BLaER1 (cell line): ENCODE results near the gene CERK.

Experiments
- H3K27ac ChIP-seq: shearing (Covaris generic); formaldehyde crosslinking; 2 replicates; pipeline ENCODE4 v1.8.1; 2022
- H3K27me3 ChIP-seq: shearing (Covaris generic); formaldehyde crosslinking; 2 replicates; pipeline ENCODE4 v1.8.1; 2022
- H3K36me3 ChIP-seq: shearing (Covaris generic); formaldehyde crosslinking; 2 replicates; pipeline ENCODE4 v1.8.1; 2022
- H3K4me1 ChIP-seq: shearing (Covaris generic); formaldehyde crosslinking; 2 replicates; pipeline ENCODE4 v1.8.1; 2022
- H3K4me2 ChIP-seq: shearing (Covaris generic); formaldehyde crosslinking; 2 replicates; pipeline ENCODE4 v1.8.1; 2022
- H3K4me3 ChIP-seq: shearing (Covaris generic); formaldehyde crosslinking; 2 replicates; pipeline ENCODE4 v1.8.1; 2022
- H3K9ac ChIP-seq: shearing (Covaris generic); formaldehyde crosslinking; 2 replicates; pipeline ENCODE4 v1.8.1; 2022
- H3K9me3 ChIP-seq: shearing (Covaris generic); formaldehyde crosslinking; 2 replicates; pipeline ENCODE4 v1.8.1; 2022
- H4K20me1 ChIP-seq: shearing (Covaris generic); formaldehyde crosslinking; 2 replicates; pipeline ENCODE4 v1.8.1; 2022
- Cebpa-rat ChIP-seq: shearing (Covaris generic); IDR thresholded peaks from 2 replicates; pipeline ENCODE4 v1.8.1; 2022

CERK gene

GRCh38 chr22:46655861-46656608 is 82.0 kb downstream of the CERK start:
- peak overlapping the region; percentile 63 for H3K27ac ChIP-seq
- 0 out of 2 replicates have a peak overlapping the region, but pooled peaks have one; percentile 14 for H3K9ac ChIP-seq

GRCh38 chr22:46654927-46655595 is 83.0 kb downstream of the CERK start:
- H3K4me2 ChIP-seq = peak overlapping the region; percentile 78
- H3K36me3 ChIP-seq = peaks cover 34% of the 10 kb centered on the region

More at GRCh38 chr22:46655861-46656608, 82.0 kb downstream of the CERK start:
- Histone ChIP-seq H3K4me2 (peak overlapping the region; percentile 78), H3K9me3 (no peaks in the 10 kb centered on the region), H3K4me1 (peaks cover 92% of the 10 kb centered on the region), H3K36me3 (peaks cover 37% of the 10 kb centered on the region), H3K27me3 (no peaks in the 10 kb centered on the region), H4K20me1 (peaks cover 96% of the 10 kb centered on the region), H3K4me3 (no peak overlapping the region)
- TF ChIP-seq Cebpa-rat = no peak

GRCh38 chr22:46654426-46654825 is 83.6 kb downstream of the CERK start:
- peak overlapping the region; percentile 49 for H3K4me2 ChIP-seq
- H3K9me3 ChIP-seq = no peaks in the 10 kb centered on the region
- H3K27ac ChIP-seq = no peak overlapping the region
- peaks cover 92% of the 10 kb centered on the region for H3K4me1 ChIP-seq
- H3K36me3 ChIP-seq = peaks cover 28% of the 10 kb centered on the region; the same call in 1 of the 2 replicates
- no peak for TF ChIP-seq Cebpa-rat
- no peaks in the 10 kb centered on the region for H3K27me3 ChIP-seq
- H3K9ac ChIP-seq = no peak overlapping the region
- H3K4me3 ChIP-seq = no peak overlapping the region
- peaks cover 96% of the 10 kb centered on the region for H4K20me1 ChIP-seq

More at GRCh38 chr22:46654927-46655595, 83.0 kb downstream of the CERK start:
- H3K4me1 ChIP-seq = peaks cover 92% of the 10 kb centered on the region
- TF ChIP-seq Cebpa-rat = no peak
- no peak overlapping the region for H3K4me3 ChIP-seq
- H3K27me3 ChIP-seq = no peaks in the 10 kb centered on the region
- peak overlapping the region; percentile 35; the same call in 1 of the 2 replicates for H3K27ac ChIP-seq
- H3K9ac ChIP-seq = no peak overlapping the region
- peaks cover 96% of the 10 kb centered on the region for H4K20me1 ChIP-seq
- H3K9me3 ChIP-seq = no peaks in the 10 kb centered on the region

GRCh38 chr22:46653596-46653995 is 84.5 kb downstream of the CERK start:
- Histone ChIP-seq H3K4me1 (peaks cover 93% of the 10 kb centered on the region), H3K9ac (0 out of 2 replicates have a peak overlapping the region, but pooled peaks have one; percentile 8), H3K4me2 (peak overlapping the region; percentile 95), H4K20me1 (peaks cover 96% of the 10 kb centered on the region), H3K27me3 (no peaks in the 10 kb centered on the region), H3K4me3 (0 out of 2 replicates have a peak overlapping the region, but pooled peaks have one; percentile 28), H3K36me3 (peaks cover 21% of the 10 kb centered on the region; the same call in 1 of the 2 replicates), H3K9me3 (no peaks in the 10 kb centered on the region), H3K27ac (peak overlapping the region; percentile 30; the same call in 1 of the 2 replicates)
- TF ChIP-seq Cebpa-rat = no peak

GRCh38 chr22:46652847-46653331 is 85.2 kb downstream of the CERK start:
- peak overlapping the region; percentile 30; the same call in 1 of the 2 replicates for H3K27ac ChIP-seq
- peaks cover 97% of the 10 kb centered on the region for H3K4me1 ChIP-seq
- H3K9ac ChIP-seq = 0 out of 2 replicates have a peak overlapping the region, but pooled peaks have one; percentile 8
- peaks cover 98% of the 10 kb centered on the region for H4K20me1 ChIP-seq
- H3K9me3 ChIP-seq = no peaks in the 10 kb centered on the region
- H3K36me3 ChIP-seq = peaks cover 21% of the 10 kb centered on the region; the same call in 1 of the 2 replicates
- H3K4me3 ChIP-seq = 0 out of 2 replicates have a peak overlapping the region, but pooled peaks have one; percentile 28
- no peaks in the 10 kb centered on the region for H3K27me3 ChIP-seq
- TF ChIP-seq Cebpa-rat = no peak
- H3K4me2 ChIP-seq = peak overlapping the region; percentile 95

GRCh38 chr22:46652081-46652846 is 85.8 kb downstream of the CERK start:
- Histone ChIP-seq H3K27me3 (no peaks in the 10 kb centered on the region), H3K9me3 (no peaks in the 10 kb centered on the region), H4K20me1 (peaks cover 98% of the 10 kb centered on the region), H3K9ac (0 out of 2 replicates have a peak overlapping the region, but pooled peaks have one; percentile 8), H3K36me3 (peaks cover 21% of the 10 kb centered on the region; the same call in 1 of the 2 replicates), H3K4me3 (no peak overlapping the region; the same call in 1 of the 2 replicates), H3K4me1 (peaks cover 97% of the 10 kb centered on the region), H3K27ac (peak overlapping the region; percentile 31; the same call in 1 of the 2 replicates), H3K4me2 (peak overlapping the region; percentile 95)
- TF ChIP-seq Cebpa-rat = no peak

- H3K9me3 ChIP-seq = no peaks in the 10 kb centered on the region; the same call in 1 of the 2 replicates
- H3K4me1 ChIP-seq = peaks cover 95% of the 10 kb centered on the region
- peaks cover 29% of the 10 kb centered on the region for H3K36me3 ChIP-seq
- H3K27me3 ChIP-seq = no peaks in the 10 kb centered on the region
- H4K20me1 ChIP-seq = peaks cover 98% of the 10 kb centered on the region
- H3K27ac ChIP-seq = no peak overlapping the region
- H3K4me2 ChIP-seq = peak overlapping the region; percentile 95
- TF ChIP-seq Cebpa-rat = no peak
- H3K4me3 ChIP-seq = peak overlapping the region; percentile 22; the same call in 1 of the 2 replicates
- no peak overlapping the region for H3K9ac ChIP-seq
These were observed 86.7 kb downstream of the CERK start for GRCh38 chr22:46651316-46651715.

- peak overlapping the region; percentile 60 for H3K9ac ChIP-seq
- no peak; the same call in 1 of the 2 replicates for TF ChIP-seq Cebpa-rat
- H3K36me3 ChIP-seq = peaks cover 40% of the 10 kb centered on the region
- H3K4me2 ChIP-seq = peak overlapping the region; percentile 95
- peaks cover 98% of the 10 kb centered on the region for H4K20me1 ChIP-seq
- peaks cover 95% of the 10 kb centered on the region for H3K4me1 ChIP-seq
- H3K27ac ChIP-seq = peak overlapping the region; percentile 76
- H3K9me3 ChIP-seq = no peaks in the 10 kb centered on the region; the same call in 1 of the 2 replicates
- no peaks in the 10 kb centered on the region for H3K27me3 ChIP-seq
- H3K4me3 ChIP-seq = 0 out of 2 replicates have a peak overlapping the region, but pooled peaks have one; percentile 23
These were observed 87.8 kb downstream of the CERK start for GRCh38 chr22:46650078-46650810.
